SJCRH30 (cell line): ENCODE data around the gene ALG14. TPM values are rescaled to one million over a fixed set of nuclear protein-coding genes. Genes with fewer than 3 reads are reported as not detected.
"Not testable (repeated sequence)": the region's sequence is repeated elsewhere in the genome, so short reads cannot be mapped to it uniquely, and the experiment has no call there.

Experiments
- DNase-seq, 2 experiments: peaks; one replicate each; pipeline ENCODE4 v3.0.0-alpha.2; 2015 to 2020
- H3K27ac ChIP-seq: fragments of 250-450 bp; sonication (Bioruptor Pico); 2 replicates; pipeline ENCODE4 v1.5.1; 2020; ENCODE audit warnings: mild to moderate bottlenecking, moderate library complexity
- H3K27me3 ChIP-seq: fragments of 250-450 bp; sonication (Bioruptor Pico); 2 replicates; pipeline ENCODE4 v1.5.1; 2020; ENCODE audit warnings: mild to moderate bottlenecking, moderate library complexity
- H3K36me3 ChIP-seq: fragments of 250-450 bp; sonication (Bioruptor Pico); 2 replicates; pipeline ENCODE4 v1.5.1; 2020; ENCODE audit warnings: mild to moderate bottlenecking, moderate library complexity
- H3K4me1 ChIP-seq: fragments of 250-450 bp; sonication (Bioruptor Pico); 2 replicates; pipeline ENCODE4 v1.5.1; 2020; ENCODE audit warnings: mild to moderate bottlenecking, moderate library complexity
- H3K4me3 ChIP-seq: fragments of 250-450 bp; sonication (Bioruptor Pico); 2 replicates; pipeline ENCODE4 v1.5.1; 2020; ENCODE audit warnings: mild to moderate bottlenecking, moderate library complexity
- H3K9me3 ChIP-seq: fragments of 250-450 bp; sonication (Bioruptor Pico); replicated peaks from 2 replicates; pipeline ENCODE4 v1.5.1; 2020; ENCODE audit warnings: mild to moderate bottlenecking, moderate library complexity
- total RNA-seq: library from RNA; depleted of rRNA; stranded (reverse); fragments of >200 nt; shearing (Covaris generic); gene quantifications from 2 replicates; pipeline ENCODE4 v1.2.3, GENCODE V29; 2014

The ALG14 gene
- total RNA-seq, 1 experiment from 2014 or later = 5.5 TPM

DNA sequence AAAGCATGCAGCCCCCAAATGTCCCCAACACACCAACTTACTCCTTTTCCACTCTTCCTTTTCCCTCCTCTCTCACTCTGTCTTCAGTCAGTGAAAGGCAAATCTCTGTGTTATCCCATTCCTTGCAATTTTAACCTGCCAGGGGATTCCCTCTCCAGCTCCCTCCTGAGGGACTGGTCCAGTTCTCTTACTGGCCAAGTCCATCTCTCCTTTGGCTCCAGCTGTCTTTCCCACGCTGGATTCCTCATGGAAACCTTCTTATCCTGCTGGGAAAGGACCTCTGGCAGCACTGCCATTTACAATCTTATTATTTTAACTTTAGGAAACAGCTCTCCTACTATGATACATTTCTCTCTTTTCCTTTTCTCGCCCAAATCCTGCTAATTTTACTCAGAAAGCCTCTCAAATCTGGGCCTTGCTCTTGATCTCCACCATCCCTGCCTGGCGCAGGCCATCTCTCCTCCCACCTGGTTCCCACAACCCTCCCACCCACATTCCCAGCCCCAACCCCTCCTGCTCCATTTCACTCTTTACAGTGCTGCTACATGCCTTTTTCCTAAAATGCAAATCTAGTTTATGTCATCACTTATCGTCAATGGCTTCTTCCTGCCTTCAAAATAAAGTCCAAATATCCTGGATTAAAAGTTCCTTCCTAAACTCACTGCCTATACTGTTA lies 73.2 kb downstream of the ALG14 start:
- Histone ChIP-seq H3K4me1 (peaks cover 14% of the 10 kb centered on the region), H3K27me3 (no peaks in the 10 kb centered on the region), H3K36me3 (no peaks in the 10 kb centered on the region), H3K4me3 (no peak overlapping the region), H3K9me3 (no peaks in the 10 kb centered on the region), H3K27ac (no peak overlapping the region)
- no peak for DNase-seq

DNA sequence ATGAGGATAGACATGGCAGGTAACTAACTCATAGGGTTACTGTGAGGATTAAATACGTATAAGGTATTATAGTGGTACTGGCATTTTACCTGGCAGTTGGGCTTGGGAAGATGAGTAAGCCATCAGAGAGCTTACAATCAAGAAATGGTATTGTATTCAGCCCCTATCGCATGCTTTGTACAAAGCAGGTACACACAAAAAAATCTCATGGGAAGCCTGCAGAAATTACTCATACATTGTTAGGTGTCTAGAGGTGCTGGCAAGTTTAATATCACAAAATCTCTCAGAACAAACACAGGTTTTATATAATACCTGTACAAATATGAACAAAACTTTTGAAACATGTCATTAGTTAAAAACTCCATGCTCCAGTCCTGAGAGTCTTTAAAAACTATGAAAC lies 74.0 kb downstream of the ALG14 start:
- H3K4me1 ChIP-seq = peaks cover 14% of the 10 kb centered on the region
- no peaks in the 10 kb centered on the region for H3K27me3 ChIP-seq
- H3K9me3 ChIP-seq = no peaks in the 10 kb centered on the region
- no peaks in the 10 kb centered on the region for H3K36me3 ChIP-seq
- H3K27ac ChIP-seq = no peak overlapping the region
- no peak for DNase-seq
- H3K4me3 ChIP-seq = no peak overlapping the region

DNA sequence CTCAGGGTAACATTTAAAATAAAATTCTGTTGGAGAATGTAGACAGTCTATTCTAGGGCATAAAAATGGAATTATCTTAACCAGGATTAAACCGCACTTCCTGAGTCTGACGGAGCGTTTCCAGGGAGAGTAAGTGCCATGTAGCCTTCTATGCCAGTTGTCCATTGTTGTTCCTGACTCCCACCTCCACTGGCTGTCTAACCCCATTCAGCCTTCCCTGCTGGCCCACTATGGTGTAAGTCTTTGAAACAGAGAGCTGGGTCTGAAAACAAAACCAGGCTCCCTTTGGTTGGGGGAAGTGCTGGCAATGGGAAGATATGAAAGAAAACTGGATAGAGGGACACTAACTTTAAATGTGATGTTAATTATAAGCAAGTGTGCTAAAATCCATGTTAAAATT lies 74.6 kb downstream of the ALG14 start:
- no peak for DNase-seq
- Histone ChIP-seq H3K9me3 (no peaks in the 10 kb centered on the region), H3K4me3 (no peak overlapping the region), H3K27me3 (no peaks in the 10 kb centered on the region), H3K4me1 (peaks cover 13% of the 10 kb centered on the region), H3K27ac (no peak overlapping the region), H3K36me3 (no peaks in the 10 kb centered on the region)

DNA sequence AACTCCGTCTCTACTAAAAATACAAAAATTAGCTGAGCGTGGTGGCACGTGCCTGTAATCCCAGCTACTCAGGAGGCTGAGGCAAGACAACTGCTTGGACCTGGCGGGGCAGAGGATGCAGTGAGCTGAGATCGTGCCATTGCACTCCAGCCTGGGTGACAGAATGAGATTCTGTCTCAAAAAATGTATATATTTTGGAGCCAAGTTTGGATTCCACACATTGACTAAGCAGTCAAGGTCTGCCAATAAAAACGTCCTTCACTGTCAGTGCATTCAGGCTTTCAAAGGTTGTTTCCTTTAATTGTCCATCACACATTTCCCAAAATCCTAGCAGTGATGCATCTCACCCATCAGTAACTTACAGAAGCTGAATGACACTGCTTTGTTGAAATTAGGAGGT lies 77.2 kb downstream of the ALG14 start:
- not testable (repeated sequence) for H3K27me3 ChIP-seq, H3K27ac ChIP-seq, DNase-seq, H3K4me1 ChIP-seq, H3K9me3 ChIP-seq, H3K4me3 ChIP-seq, H3K36me3 ChIP-seq

DNA sequence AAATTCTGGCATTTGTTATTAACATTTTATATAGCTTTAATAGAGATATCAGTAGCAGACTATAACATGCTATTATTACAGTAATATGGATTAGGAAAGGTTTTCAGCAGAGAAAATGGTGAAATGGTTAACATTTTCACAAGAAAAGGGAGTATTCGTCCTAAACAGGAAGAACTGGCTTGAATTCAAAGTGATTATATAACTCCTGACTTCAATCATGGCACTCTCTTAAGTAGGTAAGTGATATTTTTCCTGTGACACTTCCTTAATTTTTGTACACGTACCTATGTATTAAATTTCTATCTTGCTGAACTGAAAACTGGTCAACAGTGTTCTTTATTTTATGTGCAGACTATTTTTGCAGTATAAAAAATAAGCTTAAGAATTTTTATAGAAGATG lies 77.9 kb downstream of the ALG14 start:
- 0 out of 2 replicates have a peak, but pooled peaks cover 2% of the 10 kb centered on the region for H3K36me3 ChIP-seq
- no peaks in the 10 kb centered on the region for H3K9me3 ChIP-seq
- no peaks in the 10 kb centered on the region for H3K27me3 ChIP-seq
- no peak for DNase-seq
- H3K4me3 ChIP-seq = no peak overlapping the region
- no peaks in the 10 kb centered on the region; the same call in 1 of the 2 replicates for H3K4me1 ChIP-seq
- no peak overlapping the region for H3K27ac ChIP-seq

DNA sequence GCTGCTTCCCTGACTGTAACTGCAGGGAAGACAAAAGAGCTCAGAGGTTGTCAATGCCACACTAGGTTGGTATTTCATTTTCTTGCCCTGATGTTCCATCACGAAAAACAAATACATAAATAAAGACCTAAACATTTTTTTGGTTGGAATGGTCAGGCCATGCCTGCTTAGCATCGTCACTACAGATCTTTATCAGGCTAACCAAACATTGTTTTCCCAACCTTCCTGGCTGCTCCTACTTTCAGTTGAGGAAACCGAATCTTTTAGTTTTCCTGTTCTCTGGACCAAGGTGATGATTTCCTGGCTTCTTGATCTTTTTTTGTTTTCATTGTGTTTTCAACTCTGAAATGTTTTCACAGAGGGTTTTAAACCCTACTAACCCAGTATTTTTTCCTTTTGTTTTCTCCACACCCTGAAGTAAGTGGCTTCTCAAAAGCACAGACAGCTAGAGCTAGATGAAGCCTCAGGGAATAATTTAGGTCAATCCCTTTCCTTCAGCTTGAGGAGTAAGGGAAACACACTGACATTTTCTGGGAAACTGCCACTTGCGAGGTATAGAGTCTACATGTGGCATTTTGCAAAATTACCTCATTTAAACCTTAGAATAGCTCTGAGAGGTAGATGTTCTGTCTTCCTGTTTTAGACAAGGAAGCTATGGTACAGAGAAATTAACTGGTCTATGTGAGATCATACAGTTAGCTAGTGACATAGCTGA lies 78.7 kb downstream of the ALG14 start:
- no peak overlapping the region for H3K27ac ChIP-seq
- no peak overlapping the region for H3K4me3 ChIP-seq

DNA sequence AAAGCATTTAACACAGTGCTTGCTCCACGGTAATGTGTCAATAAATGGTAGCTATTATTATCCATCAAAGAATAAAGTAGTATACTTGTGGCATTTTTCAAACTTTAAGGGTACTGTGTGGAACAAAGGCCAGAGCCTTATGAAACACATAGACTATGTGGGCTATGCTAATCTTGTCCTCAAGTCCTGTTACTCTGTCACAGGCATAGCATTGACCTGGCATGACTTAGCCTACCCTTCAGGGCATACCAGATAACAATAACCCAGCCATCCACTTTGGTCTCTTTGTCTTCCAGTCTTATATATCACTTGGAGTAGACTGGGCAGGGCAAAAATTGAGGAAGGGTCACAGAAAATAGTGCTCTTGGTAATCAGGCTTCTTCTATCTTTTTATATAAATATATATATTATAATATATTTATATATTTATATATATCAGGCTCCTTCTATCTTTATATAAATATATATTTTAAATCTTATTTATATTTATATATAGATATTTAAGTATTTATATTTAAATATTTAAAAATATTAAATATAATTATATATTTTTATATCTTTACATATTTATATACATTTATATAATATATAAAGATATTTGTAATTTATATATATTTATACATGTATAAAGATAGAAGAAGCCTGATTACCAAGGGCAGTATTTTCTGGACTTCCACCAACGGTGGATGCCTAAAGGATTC lies 79.7 kb downstream of the ALG14 start:
- no peak for DNase-seq
- no peak overlapping the region for H3K27ac ChIP-seq

More for the DNA sequence above, 78.7 kb downstream of the ALG14 start:
- Histone ChIP-seq H3K27me3 (no peaks in the 10 kb centered on the region), H3K4me1 (no peaks in the 10 kb centered on the region; the same call in 1 of the 2 replicates), H3K9me3 (no peaks in the 10 kb centered on the region), H3K36me3 (0 out of 2 replicates have a peak, but pooled peaks cover 2% of the 10 kb centered on the region)
- DNase-seq = no peak

DNA sequence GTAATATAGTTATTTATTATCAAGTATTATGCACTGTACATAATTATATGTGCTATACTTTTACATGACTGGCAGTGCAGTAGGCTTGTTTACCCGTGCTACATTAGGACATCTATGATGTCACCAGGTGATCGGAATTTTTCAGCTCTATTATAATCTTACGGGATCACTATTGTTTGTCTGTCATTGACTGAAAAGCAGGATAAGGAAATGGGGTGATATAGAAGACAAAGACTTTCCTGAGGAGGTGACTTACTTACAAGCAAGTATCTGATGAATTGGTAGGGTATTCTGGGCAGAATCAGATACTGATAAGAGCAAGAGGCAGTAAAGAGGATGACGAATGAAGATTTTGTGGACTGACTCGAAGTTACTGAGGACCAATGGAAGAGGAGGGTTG lies 80.6 kb downstream of the ALG14 start:
- Histone ChIP-seq H3K27me3 (no peaks in the 10 kb centered on the region), H3K27ac (no peak overlapping the region), H3K4me1 (no peaks in the 10 kb centered on the region; the same call in 1 of the 2 replicates), H3K4me3 (no peak overlapping the region), H3K36me3 (0 out of 2 replicates have a peak, but pooled peaks cover 2% of the 10 kb centered on the region), H3K9me3 (no peaks in the 10 kb centered on the region)
- no peak for DNase-seq

More for the DNA sequence above, 79.7 kb downstream of the ALG14 start:
- Histone ChIP-seq H3K4me1 (no peaks in the 10 kb centered on the region; the same call in 1 of the 2 replicates), H3K4me3 (no peak overlapping the region), H3K36me3 (0 out of 2 replicates have a peak, but pooled peaks cover 2% of the 10 kb centered on the region), H3K27me3 (no peaks in the 10 kb centered on the region), H3K9me3 (no peaks in the 10 kb centered on the region)

DNA sequence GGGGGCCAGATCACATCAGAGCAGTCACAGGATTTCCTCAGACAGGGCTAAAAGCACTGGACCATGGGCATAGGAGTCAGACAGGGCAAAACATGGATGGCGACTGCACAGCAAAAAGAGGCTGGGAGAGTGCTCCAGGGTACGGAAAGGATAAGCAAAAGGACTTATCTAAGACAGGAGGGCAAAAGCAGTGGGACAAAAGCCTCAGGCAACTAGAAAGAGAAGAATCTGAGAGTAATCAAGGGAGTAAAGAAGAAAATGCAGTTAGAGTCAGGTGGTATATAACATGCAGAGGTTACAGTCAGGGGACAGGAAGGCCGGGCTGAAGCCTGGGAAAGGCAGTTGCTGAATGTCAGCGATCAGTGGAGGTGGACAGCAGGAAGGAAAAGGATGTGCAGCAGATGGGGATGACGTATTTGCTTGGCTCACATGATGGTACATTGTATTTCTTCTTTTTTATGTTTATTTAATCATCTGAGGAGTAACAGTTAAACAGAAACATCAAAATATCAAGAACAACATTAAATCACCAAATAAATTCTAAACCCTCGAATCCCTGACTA lies 82.8 kb downstream of the ALG14 start:
- no peaks in the 10 kb centered on the region; the same call in 1 of the 2 replicates for H3K4me1 ChIP-seq
- no peak overlapping the region for H3K4me3 ChIP-seq
- no peak overlapping the region for H3K27ac ChIP-seq
- no peaks in the 10 kb centered on the region for H3K27me3 ChIP-seq
- no peaks in the 10 kb centered on the region for H3K9me3 ChIP-seq
- 0 out of 2 replicates have a peak, but pooled peaks cover 2% of the 10 kb centered on the region for H3K36me3 ChIP-seq
- no peak for DNase-seq

DNA sequence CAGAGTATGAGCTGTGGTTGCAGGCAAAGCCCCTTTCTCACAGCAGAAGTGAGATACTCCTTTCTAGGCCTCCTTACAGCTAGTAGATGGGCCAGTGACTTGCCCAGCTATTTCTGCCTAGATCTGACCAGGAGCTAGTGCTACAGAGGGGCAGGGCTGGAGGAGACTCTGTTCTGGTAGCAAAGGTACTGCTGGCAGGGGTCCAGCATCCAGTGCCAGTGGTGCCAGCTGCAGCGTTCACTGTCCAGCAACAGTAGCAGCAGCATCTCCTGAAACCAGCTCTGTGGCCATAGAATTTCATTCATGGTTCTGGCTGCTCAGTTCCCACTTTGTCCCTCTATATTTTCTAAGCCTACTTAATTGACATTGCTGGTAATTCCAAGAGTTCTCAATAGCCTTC lies 83.4 kb downstream of the ALG14 start:
- no peak overlapping the region for H3K27ac ChIP-seq

DNA sequence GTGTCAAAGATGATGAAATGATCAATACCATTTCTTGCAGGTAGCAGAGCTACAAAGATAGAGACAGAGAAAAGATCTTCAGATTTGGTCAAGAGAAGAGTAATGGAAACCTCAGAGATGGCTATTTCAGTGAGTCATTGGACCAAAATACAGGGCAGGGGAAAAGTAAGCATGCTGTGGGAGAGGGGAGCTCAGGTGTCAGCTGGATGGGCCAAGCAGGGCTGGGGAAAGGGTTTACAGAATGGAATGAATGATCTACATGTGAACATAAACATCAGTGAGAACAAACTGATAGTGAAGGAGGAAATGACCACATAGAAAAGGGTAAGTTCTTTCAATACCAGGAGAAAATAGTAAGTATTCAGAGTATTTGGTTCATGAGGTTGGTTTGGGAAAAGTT lies 84.4 kb downstream of the ALG14 start:
- Histone ChIP-seq H3K4me3 (no peak overlapping the region), H3K9me3 (no peaks in the 10 kb centered on the region), H3K27me3 (no peaks in the 10 kb centered on the region), H3K27ac (no peak overlapping the region), H3K36me3 (0 out of 2 replicates have a peak, but pooled peaks cover 2% of the 10 kb centered on the region), H3K4me1 (no peaks in the 10 kb centered on the region)
- no peak for DNase-seq

More for the DNA sequence above, 83.4 kb downstream of the ALG14 start:
- no peak for DNase-seq
- no peaks in the 10 kb centered on the region for H3K9me3 ChIP-seq
- no peak overlapping the region for H3K4me3 ChIP-seq
- no peaks in the 10 kb centered on the region; the same call in 1 of the 2 replicates for H3K4me1 ChIP-seq
- H3K27me3 ChIP-seq = no peaks in the 10 kb centered on the region
- H3K36me3 ChIP-seq = 0 out of 2 replicates have a peak, but pooled peaks cover 2% of the 10 kb centered on the region

DNA sequence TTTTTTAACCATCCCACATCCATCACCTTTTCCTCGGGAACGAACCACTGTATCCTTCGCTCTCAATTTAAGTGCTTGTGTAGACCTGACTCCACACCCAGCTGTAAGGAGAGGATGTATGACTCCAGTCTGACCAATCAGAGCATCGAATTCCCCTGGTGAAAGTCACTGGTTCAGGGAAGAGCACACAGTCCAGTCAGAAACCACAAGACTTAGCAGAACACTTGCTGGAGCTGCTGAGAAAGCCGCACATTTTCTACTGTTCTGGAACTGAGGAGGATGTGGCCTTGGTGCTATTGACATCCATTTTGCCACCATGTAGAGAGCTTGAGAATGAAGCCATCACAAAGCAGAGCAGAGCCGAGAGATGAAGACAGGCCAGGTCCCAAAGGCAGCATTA lies 86.0 kb downstream of the ALG14 start:
- DNase-seq = no peak
- Histone ChIP-seq H3K9me3 (no peaks in the 10 kb centered on the region), H3K36me3 (no peaks in the 10 kb centered on the region), H3K4me3 (no peak overlapping the region), H3K27me3 (no peaks in the 10 kb centered on the region), H3K27ac (no peak overlapping the region), H3K4me1 (0 out of 2 replicates have a peak, but pooled peaks cover 4% of the 10 kb centered on the region)

DNA sequence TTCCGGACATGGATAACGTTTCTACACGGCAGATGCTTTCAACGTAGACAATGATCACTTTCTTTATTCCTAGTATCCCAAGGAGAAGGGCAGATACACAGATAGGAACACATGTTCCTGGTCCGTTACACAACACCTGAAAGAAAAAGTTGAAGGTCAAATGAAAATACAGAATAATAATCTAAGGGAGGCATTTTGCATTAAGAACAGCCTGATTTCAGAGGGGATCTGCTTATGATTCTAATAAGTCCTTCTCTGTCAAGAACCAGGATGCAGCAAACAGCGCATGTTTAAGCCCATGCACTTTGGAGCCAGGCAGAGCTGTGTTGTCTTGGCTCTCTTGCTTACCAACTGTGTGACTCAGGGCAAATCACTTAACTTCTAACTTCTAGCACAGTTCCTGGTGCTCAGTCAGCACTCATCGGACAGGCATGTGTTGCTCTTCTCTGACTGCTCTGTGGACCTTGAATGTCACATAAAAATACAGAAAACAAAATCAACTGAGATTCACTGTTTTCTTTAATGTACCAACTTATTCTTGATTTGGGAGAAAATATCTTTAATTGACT lies 89.5 kb downstream of the ALG14 start:
- H3K4me1 ChIP-seq = 0 out of 2 replicates have a peak, but pooled peaks cover 4% of the 10 kb centered on the region
- H3K27ac ChIP-seq = no peak overlapping the region
- H3K4me3 ChIP-seq = no peak overlapping the region
- no peaks in the 10 kb centered on the region for H3K27me3 ChIP-seq
- no peaks in the 10 kb centered on the region for H3K9me3 ChIP-seq
- peak in 1 of 2 experiments; percentile 27 for DNase-seq
- H3K36me3 ChIP-seq = no peaks in the 10 kb centered on the region; the same call in 1 of the 2 replicates

DNA sequence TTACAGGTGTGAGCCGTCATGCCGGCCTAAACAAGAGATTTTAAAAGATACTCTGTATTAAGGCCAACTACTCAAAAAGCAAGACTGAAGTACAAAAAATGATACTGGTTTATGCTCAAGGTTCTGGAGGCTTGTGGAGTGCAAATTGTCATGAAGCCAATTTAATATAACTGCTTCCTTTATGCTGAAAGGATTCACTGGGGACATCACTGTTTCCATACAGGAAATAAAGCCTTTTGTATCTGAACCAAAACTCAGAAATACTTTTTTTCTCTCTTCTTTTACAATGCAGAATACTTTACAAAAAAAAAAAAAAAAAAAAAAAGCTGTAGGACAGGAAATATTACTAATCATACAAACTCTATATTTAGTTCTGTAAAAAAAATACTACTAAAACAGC lies 90.4 kb downstream of the ALG14 start:
- Histone ChIP-seq H3K27me3 (no peaks in the 10 kb centered on the region), H3K9me3 (no peaks in the 10 kb centered on the region), H3K27ac (no peak overlapping the region), H3K36me3 (no peaks in the 10 kb centered on the region; the same call in 1 of the 2 replicates), H3K4me3 (no peak overlapping the region), H3K4me1 (0 out of 2 replicates have a peak, but pooled peaks cover 4% of the 10 kb centered on the region)
- no peak for DNase-seq
